HepG2 (cell line): Measurements from ENCODE around the gene UBTD2. TPM values are rescaled to one million over a fixed set of nuclear protein-coding genes. Genes with fewer than 3 reads are reported as not detected.

Source experiments
- AGO2 ChIP-seq: fragments of 200-400 bp; formaldehyde crosslinking; optimal IDR thresholded peaks from 2 replicates; pipeline ENCODE3; 2017; ENCODE audit warnings: mild to moderate bottlenecking, low read depth, low read length, moderate library complexity
- ARNT2 ChIP-seq: sonication (generic); formaldehyde crosslinking; IDR thresholded peaks from 2 replicates; pipeline ENCODE4 v1.8.0; 2022; ENCODE audit warnings: mild to moderate bottlenecking, low read depth, missing genetic modification reagents, moderate library complexity
- HOXA9 ChIP-seq: sonication (generic); formaldehyde crosslinking; IDR thresholded peaks from 2 replicates; pipeline ENCODE4 v1.8.1; 2022; ENCODE audit warnings: missing genetic modification reagents, mild to moderate bottlenecking, moderate library complexity, borderline replicate concordance
- PITX1 ChIP-seq: sonication (generic); formaldehyde crosslinking; IDR thresholded peaks from 2 replicates; pipeline ENCODE4 v1.5.1; 2020; ENCODE audit warnings: mild to moderate bottlenecking, missing genetic modification reagents
- RFX3 ChIP-seq: IDR thresholded peaks from 2 replicates; pipeline ENCODE4 v1.6.1; 2016; ENCODE audit warnings: missing biosample characterization, missing genetic modification reagents
- ZBTB20 ChIP-seq: sonication (generic); formaldehyde crosslinking; IDR thresholded peaks from 2 replicates; pipeline ENCODE4 v1.8.1; 2023; ENCODE audit warnings: missing genetic modification reagents, low read depth, mild to moderate bottlenecking, borderline replicate concordance
- ZFP90 ChIP-seq: sonication (generic); formaldehyde crosslinking; IDR thresholded peaks from 2 replicates; pipeline ENCODE4 v1.8.0; 2022; ENCODE audit warnings: missing genetic modification reagents, mild to moderate bottlenecking, inconsistent platforms, borderline replicate concordance
- ZFY ChIP-seq: sonication (generic); formaldehyde crosslinking; IDR thresholded peaks from 2 replicates; pipeline ENCODE4 v1.4.0; 2020; ENCODE audit warnings: missing genetic modification reagents
- ZNF251 ChIP-seq: sonication (generic); formaldehyde crosslinking; IDR thresholded peaks from 2 replicates; pipeline ENCODE4 v1.9.0; 2021; ENCODE audit warnings: mild to moderate bottlenecking, missing genetic modification reagents
- ZNF280B ChIP-seq: sonication (generic); formaldehyde crosslinking; IDR thresholded peaks from 2 replicates; pipeline ENCODE4 v1.5.0; 2020; ENCODE audit warnings: missing genetic modification reagents, mild to moderate bottlenecking, borderline replicate concordance
- ZNF337 ChIP-seq: sonication (generic); formaldehyde crosslinking; IDR thresholded peaks from 2 replicates; pipeline ENCODE4 v1.5.1; 2020; ENCODE audit warnings: missing genetic modification reagents, low read depth, mild to moderate bottlenecking, borderline replicate concordance
- ZNF572 ChIP-seq: sonication (generic); formaldehyde crosslinking; IDR thresholded peaks from 2 replicates; pipeline ENCODE4 v1.5.1; 2020; ENCODE audit warnings: mild to moderate bottlenecking, missing genetic modification reagents
- ZNF781 ChIP-seq: sonication (generic); formaldehyde crosslinking; IDR thresholded peaks from 2 replicates; pipeline ENCODE4 v1.5.1; 2020; ENCODE audit warnings: borderline replicate concordance, mild to moderate bottlenecking, missing genetic modification reagents; ENCODE audit errors: not compliant biosample characterization
- ZNF790 ChIP-seq: sonication (generic); formaldehyde crosslinking; IDR thresholded peaks from 2 replicates; pipeline ENCODE4 v1.8.0; 2022; ENCODE audit warnings: missing genetic modification reagents, mild to moderate bottlenecking, borderline replicate concordance
- polyA plus RNA-seq, 8 experiments: library from polyadenylated mRNA; depleted of rRNA in 3 of 8; stranded (reverse) in 7 of 8; unstranded in 1 of 8; fragments of >200 nt; fragmentation: Illumina TruSeq in 4 of 8; extraction: Trizol in 4 of 8; gene quantifications; 2 replicates each; pipeline versions ENCODE4 v1.2.1 to v1.2.3, GENCODE V29; 2011 to 2016; ENCODE audit warnings: low read depth in 4 of 8, missing spikeins in 1 of 8, mixed read lengths in 1 of 8; ENCODE audit not compliant: insufficient read depth in 1 of 8
- total RNA-seq, 5 experiments: library from RNA; depleted of rRNA; stranded (reverse); fragments of >200 nt; fragmentation: Illumina TruSeq; extraction: Trizol; gene quantifications; 2 replicates each; pipeline ENCODE4 v1.2.3, GENCODE V29; 2016; ENCODE audit warnings: low read depth in 1 of 5
- TF ChIP-seq, protein P1 (sequence below): sonication (generic); formaldehyde crosslinking; IDR thresholded peaks from 2 replicates; pipeline ENCODE4 v1.5.0; 2020; ENCODE audit warnings: mild to moderate bottlenecking, missing genetic modification reagents, moderate library complexity
- TF ChIP-seq, protein P2 (sequence below): sonication (generic); formaldehyde crosslinking; IDR thresholded peaks from 2 replicates; pipeline ENCODE4 v1.5.1; 2020; ENCODE audit warnings: mild to moderate bottlenecking, missing genetic modification reagents, moderate library complexity
- TF ChIP-seq, protein P3 (sequence below): IDR thresholded peaks from 2 replicates; pipeline ENCODE4 v1.6.1; 2016
- TF ChIP-seq, protein P4 (sequence below): IDR thresholded peaks from 2 replicates; pipeline ENCODE4 v1.6.1; 2016; ENCODE audit warnings: low read depth, borderline replicate concordance

The UBTD2 gene
- total and polyA plus RNA-seq, 2 of the 13 experiments (the other 11 are each of a cell fraction or from before 2014, with no cell fraction given) = 15.2 to 24.1 TPM

DNA sequence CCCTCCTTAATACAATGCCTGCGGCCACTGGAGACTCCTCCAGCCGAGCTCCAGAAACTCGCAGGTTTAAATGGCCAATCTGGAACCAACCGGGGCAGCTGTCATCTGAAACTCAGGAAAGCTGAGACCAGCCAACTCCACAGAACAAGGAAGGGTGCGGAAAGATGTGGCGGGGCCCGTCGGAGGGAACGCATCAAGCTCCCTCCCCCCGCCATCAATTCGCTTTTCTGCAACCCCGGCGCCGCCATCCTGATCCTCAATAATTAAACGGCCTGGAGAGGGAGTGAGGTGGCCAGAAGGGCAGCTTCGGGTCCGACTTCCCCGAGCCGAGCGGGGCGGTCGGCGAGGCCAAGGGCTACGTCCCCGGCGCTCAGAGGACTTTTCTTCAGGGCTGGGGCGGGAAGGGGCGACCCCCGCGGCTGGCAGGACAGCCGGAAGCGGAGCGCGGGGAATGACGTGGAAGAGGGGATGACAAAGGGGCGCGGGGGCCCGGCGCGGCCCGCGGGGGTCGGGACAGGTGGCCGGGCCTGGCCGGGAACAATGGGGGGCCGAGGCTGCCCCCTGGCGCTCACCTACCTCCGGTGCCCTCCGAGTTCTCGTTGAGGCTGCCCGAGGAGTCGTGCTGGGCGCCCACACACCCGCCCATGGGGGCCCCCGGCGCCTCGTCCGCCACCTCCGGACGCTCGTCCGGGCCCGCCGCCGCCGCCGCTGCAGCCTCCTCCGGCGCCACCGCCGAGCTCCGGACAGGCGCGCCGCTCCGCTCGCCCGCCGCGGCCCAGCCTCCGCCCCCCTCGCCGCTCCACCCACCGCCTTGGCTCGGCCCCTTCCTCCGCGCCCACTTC lies at the start of gene UBTD2 (continued):
- TF ChIP-seq, protein P1, sequence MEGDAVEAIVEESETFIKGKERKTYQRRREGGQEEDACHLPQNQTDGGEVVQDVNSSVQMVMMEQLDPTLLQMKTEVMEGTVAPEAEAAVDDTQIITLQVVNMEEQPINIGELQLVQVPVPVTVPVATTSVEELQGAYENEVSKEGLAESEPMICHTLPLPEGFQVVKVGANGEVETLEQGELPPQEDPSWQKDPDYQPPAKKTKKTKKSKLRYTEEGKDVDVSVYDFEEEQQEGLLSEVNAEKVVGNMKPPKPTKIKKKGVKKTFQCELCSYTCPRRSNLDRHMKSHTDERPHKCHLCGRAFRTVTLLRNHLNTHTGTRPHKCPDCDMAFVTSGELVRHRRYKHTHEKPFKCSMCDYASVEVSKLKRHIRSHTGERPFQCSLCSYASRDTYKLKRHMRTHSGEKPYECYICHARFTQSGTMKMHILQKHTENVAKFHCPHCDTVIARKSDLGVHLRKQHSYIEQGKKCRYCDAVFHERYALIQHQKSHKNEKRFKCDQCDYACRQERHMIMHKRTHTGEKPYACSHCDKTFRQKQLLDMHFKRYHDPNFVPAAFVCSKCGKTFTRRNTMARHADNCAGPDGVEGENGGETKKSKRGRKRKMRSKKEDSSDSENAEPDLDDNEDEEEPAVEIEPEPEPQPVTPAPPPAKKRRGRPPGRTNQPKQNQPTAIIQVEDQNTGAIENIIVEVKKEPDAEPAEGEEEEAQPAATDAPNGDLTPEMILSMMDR (CRISPR knock-in tag) = peak; percentile 53
- TF ChIP-seq HOXA9 = no peak
- TF ChIP-seq, protein P2, sequence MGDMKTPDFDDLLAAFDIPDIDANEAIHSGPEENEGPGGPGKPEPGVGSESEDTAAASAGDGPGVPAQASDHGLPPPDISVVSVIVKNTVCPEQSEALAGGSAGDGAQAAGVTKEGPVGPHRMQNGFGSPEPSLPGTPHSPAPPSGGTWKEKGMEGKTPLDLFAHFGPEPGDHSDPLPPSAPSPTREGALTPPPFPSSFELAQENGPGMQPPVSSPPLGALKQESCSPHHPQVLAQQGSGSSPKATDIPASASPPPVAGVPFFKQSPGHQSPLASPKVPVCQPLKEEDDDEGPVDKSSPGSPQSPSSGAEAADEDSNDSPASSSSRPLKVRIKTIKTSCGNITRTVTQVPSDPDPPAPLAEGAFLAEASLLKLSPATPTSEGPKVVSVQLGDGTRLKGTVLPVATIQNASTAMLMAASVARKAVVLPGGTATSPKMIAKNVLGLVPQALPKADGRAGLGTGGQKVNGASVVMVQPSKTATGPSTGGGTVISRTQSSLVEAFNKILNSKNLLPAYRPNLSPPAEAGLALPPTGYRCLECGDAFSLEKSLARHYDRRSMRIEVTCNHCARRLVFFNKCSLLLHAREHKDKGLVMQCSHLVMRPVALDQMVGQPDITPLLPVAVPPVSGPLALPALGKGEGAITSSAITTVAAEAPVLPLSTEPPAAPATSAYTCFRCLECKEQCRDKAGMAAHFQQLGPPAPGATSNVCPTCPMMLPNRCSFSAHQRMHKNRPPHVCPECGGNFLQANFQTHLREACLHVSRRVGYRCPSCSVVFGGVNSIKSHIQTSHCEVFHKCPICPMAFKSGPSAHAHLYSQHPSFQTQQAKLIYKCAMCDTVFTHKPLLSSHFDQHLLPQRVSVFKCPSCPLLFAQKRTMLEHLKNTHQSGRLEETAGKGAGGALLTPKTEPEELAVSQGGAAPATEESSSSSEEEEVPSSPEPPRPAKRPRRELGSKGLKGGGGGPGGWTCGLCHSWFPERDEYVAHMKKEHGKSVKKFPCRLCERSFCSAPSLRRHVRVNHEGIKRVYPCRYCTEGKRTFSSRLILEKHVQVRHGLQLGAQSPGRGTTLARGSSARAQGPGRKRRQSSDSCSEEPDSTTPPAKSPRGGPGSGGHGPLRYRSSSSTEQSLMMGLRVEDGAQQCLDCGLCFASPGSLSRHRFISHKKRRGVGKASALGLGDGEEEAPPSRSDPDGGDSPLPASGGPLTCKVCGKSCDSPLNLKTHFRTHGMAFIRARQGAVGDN (CRISPR knock-in tag) = peak; percentile 82
- peak; percentile 29 for TF ChIP-seq ZNF781 (CRISPR knock-in tag)
- TF ChIP-seq ZNF790 (CRISPR knock-in tag) = no peak
- no peak for TF ChIP-seq ZNF337 (CRISPR knock-in tag)
- TF ChIP-seq AGO2 = peak; percentile 91
- peak; percentile 54 for TF ChIP-seq PITX1 (CRISPR knock-in tag)
- TF ChIP-seq ARNT2 (CRISPR knock-in tag) = no peak
- TF ChIP-seq, protein P3, sequence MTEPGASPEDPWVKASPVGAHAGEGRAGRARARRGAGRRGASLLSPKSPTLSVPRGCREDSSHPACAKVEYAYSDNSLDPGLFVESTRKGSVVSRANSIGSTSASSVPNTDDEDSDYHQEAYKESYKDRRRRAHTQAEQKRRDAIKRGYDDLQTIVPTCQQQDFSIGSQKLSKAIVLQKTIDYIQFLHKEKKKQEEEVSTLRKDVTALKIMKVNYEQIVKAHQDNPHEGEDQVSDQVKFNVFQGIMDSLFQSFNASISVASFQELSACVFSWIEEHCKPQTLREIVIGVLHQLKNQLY = no peak
- TF ChIP-seq ZFP90 = no peak
- TF ChIP-seq, protein P4, sequence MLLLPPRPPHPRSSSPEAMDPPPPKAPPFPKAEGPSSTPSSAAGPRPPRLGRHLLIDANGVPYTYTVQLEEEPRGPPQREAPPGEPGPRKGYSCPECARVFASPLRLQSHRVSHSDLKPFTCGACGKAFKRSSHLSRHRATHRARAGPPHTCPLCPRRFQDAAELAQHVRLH (CRISPR knock-in tag) = peak; percentile 71
- TF ChIP-seq ZFY (CRISPR knock-in tag) = peak; percentile 85
- no peak for TF ChIP-seq ZBTB20
- TF ChIP-seq ZNF572 (CRISPR knock-in tag) = no peak
- no peak for TF ChIP-seq ZNF251 (CRISPR knock-in tag)
- TF ChIP-seq RFX3 (CRISPR knock-in tag) = no peak
- TF ChIP-seq ZNF280B (CRISPR knock-in tag) = no peak
